AG04449 (cell line): ENCODE data around the gene BASP1.

ENCODE experiments used
- CTCF ChIA-PET: fragments of 350-600 bp; formaldehyde crosslinking; extraction: SDS; loops from one replicate; lab custom pipeline; 2021; ENCODE audit warnings: antibody characterized with exemption; lab: Yijun Ruan, JAX
- POLR2A ChIA-PET: fragments of 400-600, 350-600 bp; formaldehyde crosslinking; extraction: SDS; loops from one replicate; lab custom pipeline; 2020; ENCODE audit warnings: antibody characterized with exemption, inconsistent platforms; lab: Yijun Ruan, JAX
- DNase-seq: peaks from one replicate; pipeline ENCODE4 v3.0.0-alpha.2; 2010; ENCODE audit warnings: low read depth, low spot score
- H3K4me3 ChIP-seq: 2 replicates; pipeline ENCODE4 v1.5.1; 2011; ENCODE audit warnings: low read depth, mild to moderate bottlenecking, control low read depth, low read length
- CTCF ChIP-seq: IDR thresholded peaks from one replicate; pipeline ENCODE4 v1.5.1; 2011; ENCODE audit warnings: mild to moderate bottlenecking, moderate library complexity, low read length, control low read depth, inconsistent platforms; ENCODE audit not compliant: insufficient read depth; ENCODE audit errors: missing control alignments

The BASP1 gene

GRCh38 chr5:17233488-17233887, 16.1 kb downstream of the BASP1 start:
- no peak for TF ChIP-seq CTCF
- DNase-seq = no peak
- CTCF ChIA-PET = no interaction called here
- H3K4me3 ChIP-seq = no peak overlapping the region
- POLR2A ChIA-PET = no interaction called here

GRCh38 chr5:17234374-17234773, 16.9 kb downstream of the BASP1 start:
- TF ChIP-seq CTCF = no peak
- ChIA-PET POLR2A (no interaction called here), CTCF (no interaction called here)
- no peak for DNase-seq
- H3K4me3 ChIP-seq = no peak overlapping the region

- ChIA-PET CTCF (interaction anchor here (0.9 kb wide), 2 partner anchors 14 to 20 kb away, joined by 3 to 4 read pairs; no protein-coding TSS in a partner anchor), POLR2A (interaction anchor here (1.6 kb wide), 1 partner anchor 11 kb away, joined by 4 read pairs; no protein-coding TSS in a partner anchor)
- DNase-seq = no peak
- no peak overlapping the region for H3K4me3 ChIP-seq
- no peak for TF ChIP-seq CTCF
Measured at GRCh38 chr5:17235731-17236330, 18.4 kb downstream of the BASP1 start.

- DNase-seq = no peak
- POLR2A ChIA-PET = interaction anchor here (0.6 to 1.6 kb wide), 4 partner anchors 13 to 67 kb away, joined by 3 to 7 read pairs (median 3); partner anchors contain the start of gene BASP1
- no peak for TF ChIP-seq CTCF
- no peak overlapping the region for H3K4me3 ChIP-seq
- CTCF ChIA-PET = interaction anchor here (1.0 to 1.5 kb wide), 2 partner anchors 11 to 22 kb away, joined by 4 read pairs; no protein-coding TSS in a partner anchor
Measured at GRCh38 chr5:17238521-17239041, 21.1 kb downstream of the BASP1 start.

- ChIA-PET CTCF (interaction anchor here (1.4 kb wide), 1 partner anchor 24 kb away, joined by 4 read pairs; no protein-coding TSS in a partner anchor), POLR2A (interaction anchor here (0.6 to 1.2 kb wide), 2 partner anchors 24 to 66 kb away, joined by 3 read pairs; no protein-coding TSS in a partner anchor)
Measured at GRCh38 chr5:17239953-17240352, 22.5 kb downstream of the BASP1 start.

More at GRCh38 chr5:17239953-17240352, 22.5 kb downstream of the BASP1 start:
- H3K4me3 ChIP-seq = no peak overlapping the region
- DNase-seq = no peak
- no peak for TF ChIP-seq CTCF
